WTC11 (cell line): ENCODE measurements around the gene RTN4RL1. TPM values are rescaled to one million over a fixed set of nuclear protein-coding genes. Genes with fewer than 3 reads are reported as not detected.

Experiments used
- ATAC-seq: fragments of 200-7000 bp; cut with Tn5 transposase; 2 replicates; pipeline ENCODE4 v1.10.0; 2021; ENCODE audit warnings: mild to moderate bottlenecking, moderate library complexity
- CTCF ChIA-PET: fragments of 300-600 bp; sonication (Branson Sonifier 250); formaldehyde crosslinking; loops from one replicate; lab custom pipeline; 2021; ENCODE audit warnings: antibody characterized with exemption; lab: Charles Lee
- POLR2A ChIA-PET: fragments of 350-600 bp; sonication (Branson Sonifier 250); formaldehyde crosslinking; loops from one replicate; lab custom pipeline; 2021; ENCODE audit warnings: antibody characterized with exemption; lab: Charles Lee
- DNase-seq: peaks from one replicate; pipeline ENCODE4 v3.0.0; 2021; ENCODE audit warnings: low spot score
- H3K27ac Mint-ChIP-seq: 2 replicates; pipeline ENCODE4 v1.8.0; 2021; ENCODE audit warnings: mixed read lengths
- H3K27me3 Mint-ChIP-seq: 2 replicates; pipeline ENCODE4 v1.8.0; 2021; ENCODE audit warnings: low read depth, mild to moderate bottlenecking, moderate library complexity, mixed read lengths
- H3K36me3 Mint-ChIP-seq: 2 replicates; pipeline ENCODE4 v1.8.0; 2021; ENCODE audit warnings: mixed read lengths
- H3K4me1 Mint-ChIP-seq: 2 replicates; pipeline ENCODE4 v1.8.0; 2022; ENCODE audit warnings: mixed read lengths
- H3K4me3 Mint-ChIP-seq: 2 replicates; pipeline ENCODE4 v1.8.0; 2021; ENCODE audit warnings: mild to moderate bottlenecking, moderate library complexity, mixed read lengths
- H3K9me3 Mint-ChIP-seq: 2 replicates; pipeline ENCODE4 v1.8.0; 2021; ENCODE audit warnings: mixed read lengths
- CREB1 ChIP-seq: sonication (generic); formaldehyde crosslinking; IDR thresholded peaks from 2 replicates; pipeline ENCODE4 v1.8.0; 2023; ENCODE audit warnings: mild to moderate bottlenecking, missing genetic modification reagents
- FOXP1 ChIP-seq: sonication (generic); formaldehyde crosslinking; IDR thresholded peaks from 2 replicates; pipeline ENCODE4 v1.8.0; 2022; ENCODE audit warnings: missing genetic modification reagents, mild to moderate bottlenecking, moderate library complexity, borderline replicate concordance
- GTF2I ChIP-seq: fragments of 250-450 bp; sonication (Bioruptor Pico); conservative IDR thresholded peaks from 2 replicates; pipeline ENCODE4 v1.4.0; 2021; ENCODE audit warnings: mild to moderate bottlenecking
- JAZF1 ChIP-seq: fragments of 250-450 bp; sonication (Bioruptor Pico); IDR thresholded peaks from 2 replicates; pipeline ENCODE4 v1.9.0; 2021; ENCODE audit warnings: moderate library complexity, mild to moderate bottlenecking, inconsistent platforms
- JUN ChIP-seq: sonication (generic); formaldehyde crosslinking; IDR thresholded peaks from 2 replicates; pipeline ENCODE4 v1.8.0; 2023; ENCODE audit warnings: mild to moderate bottlenecking, missing genetic modification reagents
- TP53 ChIP-seq: sonication (generic); formaldehyde crosslinking; IDR thresholded peaks from 2 replicates; pipeline ENCODE4 v1.8.1; 2023; ENCODE audit warnings: mild to moderate bottlenecking, missing genetic modification reagents
- ZNF138 ChIP-seq: sonication (generic); formaldehyde crosslinking; conservative IDR thresholded peaks from 2 replicates; pipeline ENCODE4 v1.8.1; 2022; ENCODE audit warnings: mild to moderate bottlenecking, moderate library complexity, missing genetic modification reagents
- ZNF232 ChIP-seq: sonication (generic); formaldehyde crosslinking; IDR thresholded peaks from 2 replicates; pipeline ENCODE4 v1.8.0; 2022; ENCODE audit warnings: mild to moderate bottlenecking, missing genetic modification reagents
- ZNF416 ChIP-seq: fragments of 250-450 bp; sonication (Bioruptor Pico); IDR thresholded peaks from 2 replicates; pipeline ENCODE4 v1.9.0; 2021; ENCODE audit warnings: mild to moderate bottlenecking, inconsistent platforms
- total RNA-seq: library from RNA; stranded (reverse); gene quantifications from 3 replicates; pipeline ENCODE4 v1.2.3, GENCODE V29; 2021
- TF ChIP-seq, protein P1 (sequence below): sonication (generic); formaldehyde crosslinking; conservative IDR thresholded peaks from 2 replicates; pipeline ENCODE4 v1.8.1; 2022; ENCODE audit warnings: mild to moderate bottlenecking, missing genetic modification reagents
- TF ChIP-seq, protein P2 (sequence below): fragments of 250-450 bp; sonication (Bioruptor Pico); IDR thresholded peaks from 2 replicates; pipeline ENCODE4 v2.1.2; 2022; ENCODE audit warnings: mild to moderate bottlenecking, moderate library complexity
- TF ChIP-seq, protein P3 (sequence below): sonication (generic); formaldehyde crosslinking; IDR thresholded peaks from 2 replicates; pipeline ENCODE4 v1.8.0; 2022; ENCODE audit warnings: mild to moderate bottlenecking, missing genetic modification reagents
- TF ChIP-seq, protein P4 (sequence below): sonication (generic); formaldehyde crosslinking; IDR thresholded peaks from 2 replicates; pipeline ENCODE4 v1.8.1; 2022; ENCODE audit warnings: low read depth, missing genetic modification reagents, borderline replicate concordance
- TF ChIP-seq, protein P5 (sequence below): sonication (generic); formaldehyde crosslinking; IDR thresholded peaks from 2 replicates; pipeline ENCODE4 v1.8.1; 2023; ENCODE audit warnings: mild to moderate bottlenecking, missing genetic modification reagents, moderate library complexity
- TF ChIP-seq, protein P6 (sequence below): sonication (generic); formaldehyde crosslinking; IDR thresholded peaks from 2 replicates; pipeline ENCODE4 v1.8.1; 2022; ENCODE audit warnings: mild to moderate bottlenecking, moderate library complexity, missing genetic modification reagents
- TF ChIP-seq, protein P7 (sequence below): fragments of 200-600 bp; IDR thresholded peaks from 2 replicates; pipeline ENCODE4 v1.8.0; 2022; ENCODE audit warnings: antibody characterized with exemption
- TF ChIP-seq, protein P8 (sequence below): sonication (generic); formaldehyde crosslinking; IDR thresholded peaks from 2 replicates; pipeline ENCODE4 v1.8.0; 2022; ENCODE audit warnings: missing genetic modification reagents
- TF ChIP-seq, protein P9 (sequence below): fragments of 250-450 bp; sonication (Bioruptor Pico); IDR thresholded peaks from 2 replicates; pipeline ENCODE4 v1.9.0; 2021; ENCODE audit warnings: mild to moderate bottlenecking, borderline replicate concordance

RTN4RL1 gene
- total RNA-seq, 1 experiment from 2014 or later, result 0.72 TPM

DNA sequence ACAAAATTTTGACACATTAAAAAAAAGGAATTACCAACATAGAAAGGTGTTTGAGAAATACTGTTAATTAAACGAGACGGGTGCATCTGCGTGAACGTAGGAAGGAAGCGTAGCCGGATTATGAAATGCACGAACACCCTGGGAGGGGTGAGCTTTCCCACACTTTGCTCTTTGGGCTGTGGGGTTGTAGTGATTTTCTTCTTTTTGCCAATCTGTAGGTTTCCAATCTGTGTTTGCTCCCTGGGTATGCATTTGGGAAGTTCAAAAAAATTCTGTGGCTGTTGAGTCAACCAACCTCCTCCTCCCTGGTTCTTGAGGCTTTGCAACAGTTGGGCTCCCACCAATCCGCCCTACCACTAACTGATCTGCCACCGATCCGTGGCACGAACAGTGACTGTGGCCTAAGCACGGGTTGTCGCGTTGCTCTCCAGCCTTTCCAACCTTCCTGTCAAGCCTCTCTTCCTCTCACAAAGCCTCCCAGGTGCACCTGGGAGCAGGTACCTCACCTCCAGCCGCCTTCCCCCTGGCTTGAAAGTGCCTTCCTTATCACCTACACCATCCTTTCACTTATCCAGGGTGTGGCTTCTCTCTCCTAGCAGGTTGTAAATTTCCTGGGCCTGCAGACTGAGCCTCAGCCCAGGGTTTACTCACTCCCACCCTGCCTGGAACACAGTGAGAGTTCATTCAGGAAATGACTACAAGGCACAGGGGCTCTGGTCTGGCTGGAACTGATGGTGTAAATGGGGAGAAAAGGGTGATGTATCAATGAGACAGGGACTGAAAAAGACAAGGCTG, 16.6 kb downstream of the RTN4RL1 start:
- Mint-ChIP-seq H3K9me3 (no peaks in the 10 kb centered on the region), H3K27ac (no peak overlapping the region), H3K36me3 (no peaks in the 10 kb centered on the region), H3K27me3 (peaks cover 15% of the 10 kb centered on the region), H3K4me1 (peaks cover 19% of the 10 kb centered on the region), H3K4me3 (no peak overlapping the region)
- DNase-seq, result no peak
- POLR2A ChIA-PET, result no interaction called here
- CTCF ChIA-PET, result no interaction called here
- ATAC-seq, result no peak
- TF ChIP-seq, protein P1, sequence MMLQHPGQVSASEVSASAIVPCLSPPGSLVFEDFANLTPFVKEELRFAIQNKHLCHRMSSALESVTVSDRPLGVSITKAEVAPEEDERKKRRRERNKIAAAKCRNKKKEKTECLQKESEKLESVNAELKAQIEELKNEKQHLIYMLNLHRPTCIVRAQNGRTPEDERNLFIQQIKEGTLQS, result no peak
- TF ChIP-seq, protein P2, sequence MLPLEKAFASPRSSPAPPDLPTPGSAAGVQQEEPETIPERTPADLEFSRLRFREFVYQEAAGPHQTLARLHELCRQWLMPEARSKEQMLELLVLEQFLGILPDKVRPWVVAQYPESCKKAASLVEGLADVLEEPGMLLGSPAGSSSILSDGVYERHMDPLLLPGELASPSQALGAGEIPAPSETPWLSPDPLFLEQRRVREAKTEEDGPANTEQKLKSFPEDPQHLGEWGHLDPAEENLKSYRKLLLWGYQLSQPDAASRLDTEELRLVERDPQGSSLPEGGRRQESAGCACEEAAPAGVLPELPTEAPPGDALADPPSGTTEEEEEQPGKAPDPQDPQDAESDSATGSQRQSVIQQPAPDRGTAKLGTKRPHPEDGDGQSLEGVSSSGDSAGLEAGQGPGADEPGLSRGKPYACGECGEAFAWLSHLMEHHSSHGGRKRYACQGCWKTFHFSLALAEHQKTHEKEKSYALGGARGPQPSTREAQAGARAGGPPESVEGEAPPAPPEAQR, result no peak
- TF ChIP-seq, protein P3, sequence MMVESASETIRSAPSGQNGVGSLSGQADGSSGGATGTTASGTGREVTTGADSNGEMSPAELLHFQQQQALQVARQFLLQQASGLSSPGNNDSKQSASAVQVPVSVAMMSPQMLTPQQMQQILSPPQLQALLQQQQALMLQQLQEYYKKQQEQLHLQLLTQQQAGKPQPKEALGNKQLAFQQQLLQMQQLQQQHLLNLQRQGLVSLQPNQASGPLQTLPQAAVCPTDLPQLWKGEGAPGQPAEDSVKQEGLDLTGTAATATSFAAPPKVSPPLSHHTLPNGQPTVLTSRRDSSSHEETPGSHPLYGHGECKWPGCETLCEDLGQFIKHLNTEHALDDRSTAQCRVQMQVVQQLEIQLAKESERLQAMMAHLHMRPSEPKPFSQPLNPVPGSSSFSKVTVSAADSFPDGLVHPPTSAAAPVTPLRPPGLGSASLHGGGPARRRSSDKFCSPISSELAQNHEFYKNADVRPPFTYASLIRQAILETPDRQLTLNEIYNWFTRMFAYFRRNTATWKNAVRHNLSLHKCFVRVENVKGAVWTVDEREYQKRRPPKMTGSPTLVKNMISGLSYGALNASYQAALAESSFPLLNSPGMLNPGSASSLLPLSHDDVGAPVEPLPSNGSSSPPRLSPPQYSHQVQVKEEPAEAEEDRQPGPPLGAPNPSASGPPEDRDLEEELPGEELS, result no peak
- TF ChIP-seq, protein P4, sequence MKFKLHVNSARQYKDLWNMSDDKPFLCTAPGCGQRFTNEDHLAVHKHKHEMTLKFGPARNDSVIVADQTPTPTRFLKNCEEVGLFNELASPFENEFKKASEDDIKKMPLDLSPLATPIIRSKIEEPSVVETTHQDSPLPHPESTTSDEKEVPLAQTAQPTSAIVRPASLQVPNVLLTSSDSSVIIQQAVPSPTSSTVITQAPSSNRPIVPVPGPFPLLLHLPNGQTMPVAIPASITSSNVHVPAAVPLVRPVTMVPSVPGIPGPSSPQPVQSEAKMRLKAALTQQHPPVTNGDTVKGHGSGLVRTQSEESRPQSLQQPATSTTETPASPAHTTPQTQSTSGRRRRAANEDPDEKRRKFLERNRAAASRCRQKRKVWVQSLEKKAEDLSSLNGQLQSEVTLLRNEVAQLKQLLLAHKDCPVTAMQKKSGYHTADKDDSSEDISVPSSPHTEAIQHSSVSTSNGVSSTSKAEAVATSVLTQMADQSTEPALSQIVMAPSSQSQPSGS, result no peak
- TF ChIP-seq, protein P5, sequence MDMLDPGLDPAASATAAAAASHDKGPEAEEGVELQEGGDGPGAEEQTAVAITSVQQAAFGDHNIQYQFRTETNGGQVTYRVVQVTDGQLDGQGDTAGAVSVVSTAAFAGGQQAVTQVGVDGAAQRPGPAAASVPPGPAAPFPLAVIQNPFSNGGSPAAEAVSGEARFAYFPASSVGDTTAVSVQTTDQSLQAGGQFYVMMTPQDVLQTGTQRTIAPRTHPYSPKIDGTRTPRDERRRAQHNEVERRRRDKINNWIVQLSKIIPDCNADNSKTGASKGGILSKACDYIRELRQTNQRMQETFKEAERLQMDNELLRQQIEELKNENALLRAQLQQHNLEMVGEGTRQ, result no peak
- TF ChIP-seq, protein P6, sequence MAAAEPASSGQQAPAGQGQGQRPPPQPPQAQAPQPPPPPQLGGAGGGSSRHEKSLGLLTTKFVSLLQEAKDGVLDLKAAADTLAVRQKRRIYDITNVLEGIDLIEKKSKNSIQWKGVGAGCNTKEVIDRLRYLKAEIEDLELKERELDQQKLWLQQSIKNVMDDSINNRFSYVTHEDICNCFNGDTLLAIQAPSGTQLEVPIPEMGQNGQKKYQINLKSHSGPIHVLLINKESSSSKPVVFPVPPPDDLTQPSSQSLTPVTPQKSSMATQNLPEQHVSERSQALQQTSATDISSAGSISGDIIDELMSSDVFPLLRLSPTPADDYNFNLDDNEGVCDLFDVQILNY (CRISPR knock-in tag), result no peak
- TF ChIP-seq FOXP1 (CRISPR knock-in tag) (no peak), ZNF138 (CRISPR knock-in tag) (no peak), CREB1 (CRISPR knock-in tag) (no peak), ZNF232 (no peak), JAZF1 (no peak), GTF2I (CRISPR knock-in tag) (no peak), TP53 (CRISPR knock-in tag) (no peak), ZNF416 (CRISPR knock-in tag) (no peak), JUN (CRISPR knock-in tag) (no peak)
- TF ChIP-seq, protein P7, sequence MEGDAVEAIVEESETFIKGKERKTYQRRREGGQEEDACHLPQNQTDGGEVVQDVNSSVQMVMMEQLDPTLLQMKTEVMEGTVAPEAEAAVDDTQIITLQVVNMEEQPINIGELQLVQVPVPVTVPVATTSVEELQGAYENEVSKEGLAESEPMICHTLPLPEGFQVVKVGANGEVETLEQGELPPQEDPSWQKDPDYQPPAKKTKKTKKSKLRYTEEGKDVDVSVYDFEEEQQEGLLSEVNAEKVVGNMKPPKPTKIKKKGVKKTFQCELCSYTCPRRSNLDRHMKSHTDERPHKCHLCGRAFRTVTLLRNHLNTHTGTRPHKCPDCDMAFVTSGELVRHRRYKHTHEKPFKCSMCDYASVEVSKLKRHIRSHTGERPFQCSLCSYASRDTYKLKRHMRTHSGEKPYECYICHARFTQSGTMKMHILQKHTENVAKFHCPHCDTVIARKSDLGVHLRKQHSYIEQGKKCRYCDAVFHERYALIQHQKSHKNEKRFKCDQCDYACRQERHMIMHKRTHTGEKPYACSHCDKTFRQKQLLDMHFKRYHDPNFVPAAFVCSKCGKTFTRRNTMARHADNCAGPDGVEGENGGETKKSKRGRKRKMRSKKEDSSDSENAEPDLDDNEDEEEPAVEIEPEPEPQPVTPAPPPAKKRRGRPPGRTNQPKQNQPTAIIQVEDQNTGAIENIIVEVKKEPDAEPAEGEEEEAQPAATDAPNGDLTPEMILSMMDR, result no peak
- TF ChIP-seq, protein P8, sequence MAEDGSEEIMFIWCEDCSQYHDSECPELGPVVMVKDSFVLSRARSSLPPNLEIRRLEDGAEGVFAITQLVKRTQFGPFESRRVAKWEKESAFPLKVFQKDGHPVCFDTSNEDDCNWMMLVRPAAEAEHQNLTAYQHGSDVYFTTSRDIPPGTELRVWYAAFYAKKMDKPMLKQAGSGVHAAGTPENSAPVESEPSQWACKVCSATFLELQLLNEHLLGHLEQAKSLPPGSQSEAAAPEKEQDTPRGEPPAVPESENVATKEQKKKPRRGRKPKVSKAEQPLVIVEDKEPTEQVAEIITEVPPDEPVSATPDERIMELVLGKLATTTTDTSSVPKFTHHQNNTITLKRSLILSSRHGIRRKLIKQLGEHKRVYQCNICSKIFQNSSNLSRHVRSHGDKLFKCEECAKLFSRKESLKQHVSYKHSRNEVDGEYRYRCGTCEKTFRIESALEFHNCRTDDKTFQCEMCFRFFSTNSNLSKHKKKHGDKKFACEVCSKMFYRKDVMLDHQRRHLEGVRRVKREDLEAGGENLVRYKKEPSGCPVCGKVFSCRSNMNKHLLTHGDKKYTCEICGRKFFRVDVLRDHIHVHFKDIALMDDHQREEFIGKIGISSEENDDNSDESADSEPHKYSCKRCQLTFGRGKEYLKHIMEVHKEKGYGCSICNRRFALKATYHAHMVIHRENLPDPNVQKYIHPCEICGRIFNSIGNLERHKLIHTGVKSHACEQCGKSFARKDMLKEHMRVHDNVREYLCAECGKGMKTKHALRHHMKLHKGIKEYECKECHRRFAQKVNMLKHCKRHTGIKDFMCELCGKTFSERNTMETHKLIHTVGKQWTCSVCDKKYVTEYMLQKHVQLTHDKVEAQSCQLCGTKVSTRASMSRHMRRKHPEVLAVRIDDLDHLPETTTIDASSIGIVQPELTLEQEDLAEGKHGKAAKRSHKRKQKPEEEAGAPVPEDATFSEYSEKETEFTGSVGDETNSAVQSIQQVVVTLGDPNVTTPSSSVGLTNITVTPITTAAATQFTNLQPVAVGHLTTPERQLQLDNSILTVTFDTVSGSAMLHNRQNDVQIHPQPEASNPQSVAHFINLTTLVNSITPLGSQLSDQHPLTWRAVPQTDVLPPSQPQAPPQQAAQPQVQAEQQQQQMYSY, result no peak
- TF ChIP-seq, protein P9, sequence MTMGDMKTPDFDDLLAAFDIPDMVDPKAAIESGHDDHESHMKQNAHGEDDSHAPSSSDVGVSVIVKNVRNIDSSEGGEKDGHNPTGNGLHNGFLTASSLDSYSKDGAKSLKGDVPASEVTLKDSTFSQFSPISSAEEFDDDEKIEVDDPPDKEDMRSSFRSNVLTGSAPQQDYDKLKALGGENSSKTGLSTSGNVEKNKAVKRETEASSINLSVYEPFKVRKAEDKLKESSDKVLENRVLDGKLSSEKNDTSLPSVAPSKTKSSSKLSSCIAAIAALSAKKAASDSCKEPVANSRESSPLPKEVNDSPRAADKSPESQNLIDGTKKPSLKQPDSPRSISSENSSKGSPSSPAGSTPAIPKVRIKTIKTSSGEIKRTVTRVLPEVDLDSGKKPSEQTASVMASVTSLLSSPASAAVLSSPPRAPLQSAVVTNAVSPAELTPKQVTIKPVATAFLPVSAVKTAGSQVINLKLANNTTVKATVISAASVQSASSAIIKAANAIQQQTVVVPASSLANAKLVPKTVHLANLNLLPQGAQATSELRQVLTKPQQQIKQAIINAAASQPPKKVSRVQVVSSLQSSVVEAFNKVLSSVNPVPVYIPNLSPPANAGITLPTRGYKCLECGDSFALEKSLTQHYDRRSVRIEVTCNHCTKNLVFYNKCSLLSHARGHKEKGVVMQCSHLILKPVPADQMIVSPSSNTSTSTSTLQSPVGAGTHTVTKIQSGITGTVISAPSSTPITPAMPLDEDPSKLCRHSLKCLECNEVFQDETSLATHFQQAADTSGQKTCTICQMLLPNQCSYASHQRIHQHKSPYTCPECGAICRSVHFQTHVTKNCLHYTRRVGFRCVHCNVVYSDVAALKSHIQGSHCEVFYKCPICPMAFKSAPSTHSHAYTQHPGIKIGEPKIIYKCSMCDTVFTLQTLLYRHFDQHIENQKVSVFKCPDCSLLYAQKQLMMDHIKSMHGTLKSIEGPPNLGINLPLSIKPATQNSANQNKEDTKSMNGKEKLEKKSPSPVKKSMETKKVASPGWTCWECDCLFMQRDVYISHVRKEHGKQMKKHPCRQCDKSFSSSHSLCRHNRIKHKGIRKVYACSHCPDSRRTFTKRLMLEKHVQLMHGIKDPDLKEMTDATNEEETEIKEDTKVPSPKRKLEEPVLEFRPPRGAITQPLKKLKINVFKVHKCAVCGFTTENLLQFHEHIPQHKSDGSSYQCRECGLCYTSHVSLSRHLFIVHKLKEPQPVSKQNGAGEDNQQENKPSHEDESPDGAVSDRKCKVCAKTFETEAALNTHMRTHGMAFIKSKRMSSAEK, result no peak
